ENCODE measurements around the gene ACSS1.

- TF ChIP-seq CTCF (IDR thresholded peaks at IDR 0.05) (no peak), POLR2AphosphoS5 (IDR thresholded peaks at IDR 0.05) (no peak), POLR2A (IDR thresholded peaks at IDR 0.05) (no peak), EP300 (IDR thresholded peaks at IDR 0.05) (no peak)
These were observed 23.3 kb upstream of the ACSS1 start for GRCh38 chr20:25081065-25081729.

Data from stomach (tissue), 4 donors.